GM12801 (cell line): ENCODE results near the gene GPR39.

ENCODE experiments used
- TF ChIP-seq, protein P1 (sequence below): IDR thresholded peaks from one replicate; pipeline ENCODE4 v1.5.1; 2011; ENCODE audit warnings: control low read depth; ENCODE audit not compliant: insufficient read length; ENCODE audit errors: extremely low read depth

Gene GPR39

DNA sequence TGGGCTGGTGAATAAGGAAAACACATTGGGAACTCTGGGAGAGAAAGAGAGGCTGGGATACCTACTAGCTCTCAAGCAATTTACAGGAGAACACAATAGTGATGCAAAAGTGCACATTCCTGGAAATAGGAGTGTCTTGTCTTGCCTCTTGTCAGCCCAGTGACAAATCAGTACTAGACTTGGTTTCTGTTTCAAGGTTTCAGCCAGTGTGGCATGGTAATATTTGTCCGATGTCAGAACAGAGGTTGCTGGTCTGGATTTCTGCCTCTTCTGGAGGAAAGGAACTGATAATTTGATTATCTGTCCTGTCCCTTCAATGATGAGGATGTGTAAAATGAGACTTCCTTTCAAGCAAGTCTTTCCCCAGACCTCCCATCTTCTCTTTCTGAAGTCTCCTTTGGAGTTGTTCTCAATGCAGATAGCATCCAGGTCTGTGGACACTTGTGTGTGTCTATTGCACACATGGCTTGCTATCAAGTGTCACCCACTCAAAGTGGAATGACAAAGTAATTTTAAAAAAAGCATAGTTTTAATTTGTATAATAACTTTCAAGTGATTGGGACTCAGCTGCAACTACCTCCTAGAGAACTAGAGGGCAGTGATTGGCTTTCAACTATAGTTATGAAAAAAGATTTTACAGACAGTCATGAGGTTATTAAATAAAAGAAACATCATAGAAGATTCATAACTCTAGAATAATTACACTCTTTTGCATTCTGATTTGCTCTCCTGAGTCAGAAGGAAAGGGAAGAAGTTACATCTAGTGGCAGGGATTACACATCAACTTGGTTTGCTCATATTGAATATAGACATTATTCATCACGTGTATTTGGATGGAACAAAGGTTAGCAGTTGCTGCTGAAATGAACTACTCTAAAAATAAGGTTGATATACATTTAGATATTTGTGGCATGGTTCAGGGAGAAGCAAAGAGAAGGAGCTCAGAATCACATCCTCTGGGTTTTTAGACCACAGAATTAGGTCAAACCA is 4.5 kb downstream of the GPR39 start:
- TF ChIP-seq, protein P1, sequence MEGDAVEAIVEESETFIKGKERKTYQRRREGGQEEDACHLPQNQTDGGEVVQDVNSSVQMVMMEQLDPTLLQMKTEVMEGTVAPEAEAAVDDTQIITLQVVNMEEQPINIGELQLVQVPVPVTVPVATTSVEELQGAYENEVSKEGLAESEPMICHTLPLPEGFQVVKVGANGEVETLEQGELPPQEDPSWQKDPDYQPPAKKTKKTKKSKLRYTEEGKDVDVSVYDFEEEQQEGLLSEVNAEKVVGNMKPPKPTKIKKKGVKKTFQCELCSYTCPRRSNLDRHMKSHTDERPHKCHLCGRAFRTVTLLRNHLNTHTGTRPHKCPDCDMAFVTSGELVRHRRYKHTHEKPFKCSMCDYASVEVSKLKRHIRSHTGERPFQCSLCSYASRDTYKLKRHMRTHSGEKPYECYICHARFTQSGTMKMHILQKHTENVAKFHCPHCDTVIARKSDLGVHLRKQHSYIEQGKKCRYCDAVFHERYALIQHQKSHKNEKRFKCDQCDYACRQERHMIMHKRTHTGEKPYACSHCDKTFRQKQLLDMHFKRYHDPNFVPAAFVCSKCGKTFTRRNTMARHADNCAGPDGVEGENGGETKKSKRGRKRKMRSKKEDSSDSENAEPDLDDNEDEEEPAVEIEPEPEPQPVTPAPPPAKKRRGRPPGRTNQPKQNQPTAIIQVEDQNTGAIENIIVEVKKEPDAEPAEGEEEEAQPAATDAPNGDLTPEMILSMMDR = no peak

DNA sequence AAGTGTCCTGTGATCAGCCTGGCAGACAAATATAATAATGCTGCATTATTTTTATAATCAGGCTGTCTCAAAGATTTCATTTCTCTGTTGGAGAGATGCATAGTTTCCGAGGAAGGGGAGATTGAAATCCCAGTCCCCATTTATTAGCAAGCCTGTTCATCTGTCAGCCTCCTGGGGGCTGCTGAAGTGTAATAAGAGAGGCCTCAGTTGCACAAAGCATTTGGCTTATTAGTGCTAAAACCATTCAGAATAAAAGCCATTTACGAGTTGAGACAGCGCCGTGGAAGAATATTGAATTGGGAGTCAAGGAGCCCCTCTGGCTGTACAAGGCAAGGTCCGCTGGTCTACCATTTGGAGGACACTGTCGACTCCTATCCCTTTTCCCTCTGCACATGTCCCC is 6.1 kb downstream of the GPR39 start:
- TF ChIP-seq, protein P1 = no peak

DNA sequence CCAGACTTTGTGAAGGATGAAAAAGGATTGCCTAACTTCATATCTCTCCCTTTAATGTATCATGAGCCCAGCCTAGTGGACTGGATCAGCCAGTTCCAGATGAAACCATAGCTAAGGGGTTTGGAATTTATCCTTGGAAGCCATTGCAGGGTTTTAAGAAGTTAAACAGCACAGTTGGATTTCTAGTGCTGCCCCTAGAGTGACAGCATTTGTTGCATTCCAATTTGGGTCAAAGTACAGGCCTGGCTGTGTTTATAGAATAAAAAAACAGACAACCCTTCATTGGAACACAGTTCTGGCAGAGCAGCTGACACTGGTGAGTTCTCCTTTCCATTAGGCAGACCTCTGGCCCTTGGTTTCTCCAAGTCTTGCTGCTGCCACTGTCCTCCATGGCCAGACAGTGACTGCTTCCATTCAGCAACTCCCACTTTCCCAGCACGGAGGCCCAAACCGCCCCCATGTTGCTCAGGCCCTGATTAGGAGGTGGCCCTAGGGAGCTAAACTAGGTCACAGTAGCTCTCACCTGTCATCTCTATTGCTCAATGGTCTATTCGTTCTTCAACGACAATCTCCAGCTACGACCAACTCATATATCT is 8.0 kb downstream of the GPR39 start:
- TF ChIP-seq, protein P1 = no peak

DNA sequence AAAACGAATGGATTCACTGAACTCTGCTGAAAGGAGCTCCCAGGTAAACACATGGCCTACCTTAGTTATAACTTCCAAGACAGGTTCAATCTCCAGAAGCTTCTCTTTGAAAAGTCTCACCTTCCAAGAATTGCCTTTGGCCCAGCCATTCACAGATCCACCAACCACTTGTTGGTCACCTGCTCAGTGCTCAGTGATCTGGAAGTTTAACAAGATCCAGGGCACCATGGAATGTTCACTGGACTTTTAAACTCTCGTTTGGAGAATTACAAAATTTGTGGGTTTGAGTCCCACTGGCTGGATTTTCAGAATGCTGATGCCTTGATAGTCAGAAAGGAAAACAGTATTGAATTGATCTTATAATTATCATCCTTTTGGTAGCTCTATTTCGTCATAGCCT is 9.4 kb downstream of the GPR39 start:
- TF ChIP-seq, protein P1 = no peak

DNA sequence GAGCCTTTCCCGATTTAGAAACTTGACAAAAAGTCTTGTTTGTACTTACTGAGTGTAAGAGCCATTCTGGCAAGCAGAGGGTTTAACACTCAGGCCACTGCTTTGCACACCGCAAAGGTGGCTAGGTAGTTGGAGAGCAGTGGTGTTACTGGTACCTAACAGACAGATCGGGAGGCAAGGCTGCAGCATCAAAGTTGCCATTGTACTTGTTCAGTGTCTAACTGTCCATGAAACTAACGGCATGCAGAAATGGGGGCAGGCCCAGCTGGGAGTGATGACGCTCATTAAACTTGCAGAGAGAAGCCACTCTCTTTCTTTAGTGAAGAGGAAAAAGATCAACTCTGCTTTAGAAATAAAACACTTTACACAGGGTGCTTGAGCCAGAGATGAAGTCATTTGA is 10.1 kb downstream of the GPR39 start:
- TF ChIP-seq, protein P1 = no peak

DNA sequence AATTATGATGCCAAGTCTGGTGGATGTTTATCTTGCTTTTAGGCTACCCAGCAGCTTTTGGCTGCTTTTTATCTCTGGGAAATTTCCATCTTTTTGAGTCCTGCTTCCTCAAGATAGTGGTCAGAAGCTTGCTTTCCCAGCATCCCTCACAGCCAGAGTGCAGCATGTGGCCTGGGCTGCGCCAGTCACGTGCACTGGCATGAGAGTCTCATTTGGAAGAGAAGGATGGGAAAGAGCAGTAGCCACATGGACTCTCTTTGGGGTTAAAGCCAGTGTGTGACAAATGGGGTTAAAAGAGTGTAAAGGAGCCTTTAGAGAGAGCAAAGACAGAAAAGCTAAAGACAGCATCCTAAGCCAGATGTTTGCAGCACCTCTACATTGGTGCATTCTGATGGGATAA is 12.7 kb downstream of the GPR39 start:
- TF ChIP-seq, protein P1 = no peak

DNA sequence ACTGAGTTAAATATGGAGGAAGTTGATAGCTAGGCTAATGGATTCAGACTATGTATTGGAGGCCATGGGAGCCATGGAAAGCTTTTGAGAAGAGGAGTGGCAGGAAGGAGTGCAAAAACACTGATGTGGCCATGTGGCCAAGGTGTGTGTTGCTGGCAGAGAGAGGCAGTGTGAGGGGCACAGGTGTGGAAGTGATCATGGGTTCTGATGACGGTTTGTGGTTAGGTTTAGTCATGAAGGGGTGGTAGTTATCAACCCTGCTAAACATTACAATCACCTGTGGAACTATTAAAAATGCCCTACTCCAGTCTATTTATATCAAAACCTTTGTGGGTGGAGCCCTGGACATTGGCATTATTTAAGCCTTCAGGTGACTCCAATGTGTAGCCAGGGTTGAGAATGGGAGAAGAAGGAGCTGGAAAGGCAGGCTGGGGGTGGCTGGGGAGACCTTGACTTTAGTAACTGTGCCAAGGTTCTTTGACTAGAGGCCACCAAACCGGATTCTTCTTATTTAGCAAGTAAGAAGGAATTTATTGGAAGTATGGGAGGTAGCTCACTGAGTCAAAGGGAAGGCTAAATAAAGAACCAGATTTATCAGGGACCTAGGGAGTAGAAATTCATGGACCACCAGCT is 13.5 kb downstream of the GPR39 start:
- TF ChIP-seq, protein P1 = no peak
